Activated T-helper 17 cell treated with anti-CD3 and anti-CD28 coated beads, Interleukin-2, amount 50 U/mL, for 72 hours (primary cell): ENCODE measurements around the gene CMTM5. TPM values are rescaled to one million over a fixed set of nuclear protein-coding genes. Genes with fewer than 3 reads are reported as not detected.

ENCODE experiments used
- ATAC-seq: fragments of 150-1000 bp; cut with Tn5 transposase; replicated peaks from 2 replicates; pipeline ENCODE4 v1.10.0; 2021; ENCODE audit warnings: mild to moderate bottlenecking, moderate library complexity
- H3K27ac Mint-ChIP-seq: one replicate; pipeline ENCODE4 v1.8.0; 2022; ENCODE audit warnings: mixed read lengths
- H3K27me3 Mint-ChIP-seq: one replicate; pipeline ENCODE4 v1.8.0; 2022; ENCODE audit warnings: mixed read lengths
- H3K36me3 Mint-ChIP-seq: one replicate; pipeline ENCODE4 v1.8.0; 2022; ENCODE audit warnings: low read depth, mild to moderate bottlenecking, mixed read lengths
- H3K4me1 Mint-ChIP-seq: one replicate; pipeline ENCODE4 v1.8.0; 2022; ENCODE audit warnings: mixed read lengths
- H3K4me3 Mint-ChIP-seq: one replicate; pipeline ENCODE4 v1.8.0; 2022; ENCODE audit warnings: mild to moderate bottlenecking, mixed read lengths
- H3K9me3 Mint-ChIP-seq: one replicate; pipeline ENCODE4 v1.8.0; 2022; ENCODE audit warnings: mixed read lengths
- total RNA-seq, 2 donors: library from RNA; stranded (reverse); gene quantifications; one replicate each; pipeline ENCODE4 v1.2.3, GENCODE V29; 2022

CMTM5 gene
- total RNA-seq, 2 donors from 2014 or later: not detected

DNA sequence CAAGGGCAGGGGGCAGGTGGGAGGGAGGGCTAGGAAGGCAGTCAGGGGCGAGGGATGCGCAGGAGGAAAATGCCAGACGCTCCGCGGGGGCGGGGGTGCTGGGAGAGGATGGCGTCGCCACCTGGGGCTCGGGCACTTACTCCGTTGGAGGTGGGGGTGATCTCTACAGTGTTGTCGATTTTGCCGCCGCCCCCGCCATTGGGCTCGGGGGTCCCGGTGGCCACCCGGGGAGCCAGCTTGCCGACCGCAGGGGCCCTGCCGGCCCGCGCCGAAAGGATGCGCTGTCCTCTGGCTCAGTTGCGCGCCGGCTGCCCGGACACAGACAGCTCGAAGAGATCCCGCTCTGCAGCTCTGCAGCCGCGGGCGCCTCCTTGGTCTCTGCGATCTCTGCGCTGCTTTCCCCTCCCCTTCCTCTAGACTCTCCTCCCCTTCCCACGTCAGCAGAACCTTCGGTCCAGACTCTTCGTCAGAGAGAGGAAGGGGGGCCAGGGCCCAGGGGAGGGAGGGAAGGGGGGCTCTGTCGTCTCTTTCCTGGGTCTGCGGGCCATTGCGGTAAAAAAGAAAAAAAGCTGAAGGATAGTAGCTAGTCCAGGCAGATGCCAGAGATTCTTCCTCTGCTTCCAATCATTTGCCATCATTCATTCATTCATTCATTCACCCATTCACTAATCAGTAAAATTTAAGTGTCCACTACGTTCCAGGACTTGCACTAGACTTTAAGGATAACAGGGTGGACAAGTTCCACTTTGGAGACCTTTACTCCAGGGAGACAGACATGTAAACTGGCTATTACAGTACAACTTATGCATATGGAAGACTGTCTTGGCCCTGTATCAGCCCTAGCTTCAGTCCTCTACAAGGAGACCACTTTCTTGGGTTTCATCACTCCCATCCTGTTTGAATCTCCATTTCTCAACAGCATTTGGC, 24.1 kb upstream of the CMTM5 start, which contains the start of gene SLC22A17:
Gene SLC22A17, minus strand, starts transcription at position 382 of the 927 bp plus-strand sequence.
- peaks cover 8% of the 10 kb centered on the region for H3K4me1 Mint-ChIP-seq
- H3K4me3 Mint-ChIP-seq: peak within 1 kb of the TSS; percentile 80
- H3K9me3 Mint-ChIP-seq: no peaks in the 10 kb centered on the region
- peak; percentile 89 for ATAC-seq
- no peak within 1 kb of the TSS for H3K27ac Mint-ChIP-seq
- H3K27me3 Mint-ChIP-seq: peaks cover 31% of the 10 kb centered on the region
- H3K36me3 Mint-ChIP-seq: no peaks in the 10 kb centered on the region

- ATAC-seq: no peak
- no peak overlapping the region for H3K27ac Mint-ChIP-seq
- peaks cover 31% of the 10 kb centered on the region for H3K27me3 Mint-ChIP-seq
- H3K4me3 Mint-ChIP-seq: peak overlapping the region; percentile 80
- H3K36me3 Mint-ChIP-seq: no peaks in the 10 kb centered on the region
- peaks cover 8% of the 10 kb centered on the region for H3K4me1 Mint-ChIP-seq
- no peaks in the 10 kb centered on the region for H3K9me3 Mint-ChIP-seq
Measured at GRCh38 chr14:23353433-23353780, 23.4 kb upstream of the CMTM5 start.

DNA sequence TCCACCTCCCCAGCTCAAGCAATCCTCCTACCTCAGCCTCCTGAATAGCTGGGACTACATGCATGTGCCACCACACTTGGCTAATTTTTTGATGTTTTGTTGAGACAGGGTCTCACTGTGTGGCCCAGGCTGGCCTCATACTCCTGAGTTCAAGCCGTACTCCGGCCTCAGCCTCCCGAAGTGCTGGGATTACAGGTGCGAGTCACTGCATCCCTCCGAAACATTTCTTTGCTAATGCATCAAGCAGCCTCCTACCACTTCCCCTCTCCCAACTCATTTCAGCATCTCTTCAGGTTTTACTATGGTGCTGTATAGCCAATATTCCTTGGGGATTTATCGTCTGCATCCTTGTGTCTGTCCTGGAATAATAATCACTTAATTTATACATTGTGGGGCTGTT, 21.9 kb upstream of the CMTM5 start:
- H3K27ac Mint-ChIP-seq: no peak overlapping the region
- H3K27me3 Mint-ChIP-seq: peaks cover 31% of the 10 kb centered on the region
- H3K36me3 Mint-ChIP-seq: no peaks in the 10 kb centered on the region
- no peak for ATAC-seq
- no peak overlapping the region for H3K4me3 Mint-ChIP-seq
- H3K9me3 Mint-ChIP-seq: no peaks in the 10 kb centered on the region
- peaks cover 8% of the 10 kb centered on the region for H3K4me1 Mint-ChIP-seq

DNA sequence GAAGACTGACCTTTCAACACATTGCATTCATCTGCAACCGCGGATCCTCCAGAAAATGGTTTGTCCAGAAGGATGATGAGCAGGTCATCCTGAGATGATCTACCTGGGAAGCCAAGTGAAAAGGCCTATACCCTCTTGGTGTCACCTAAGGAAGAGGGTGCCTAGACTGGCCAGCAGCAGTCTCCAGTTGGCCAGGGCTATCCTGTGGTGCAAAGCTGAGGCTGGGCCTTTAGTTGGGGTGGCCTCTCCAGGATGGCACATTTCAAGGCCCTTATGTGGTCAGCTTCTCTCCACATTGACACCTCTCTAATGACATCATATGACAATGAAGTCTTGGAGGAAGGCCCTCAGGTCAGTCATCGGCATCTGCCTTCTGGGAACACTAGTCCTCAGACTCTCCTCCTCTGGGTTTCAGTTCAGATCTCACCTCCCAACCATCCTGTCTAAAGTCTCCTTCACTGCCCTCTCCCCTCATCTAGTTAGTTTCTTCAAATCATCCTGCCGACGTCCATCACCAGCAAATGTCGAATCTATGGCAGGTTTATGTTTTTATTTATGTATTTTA, 20.9 kb upstream of the CMTM5 start:
- no peak for ATAC-seq
- Mint-ChIP-seq H3K4me3 (no peak overlapping the region), H3K4me1 (peaks cover 8% of the 10 kb centered on the region), H3K27ac (no peak overlapping the region), H3K36me3 (no peaks in the 10 kb centered on the region), H3K27me3 (peaks cover 31% of the 10 kb centered on the region), H3K9me3 (no peaks in the 10 kb centered on the region)

DNA sequence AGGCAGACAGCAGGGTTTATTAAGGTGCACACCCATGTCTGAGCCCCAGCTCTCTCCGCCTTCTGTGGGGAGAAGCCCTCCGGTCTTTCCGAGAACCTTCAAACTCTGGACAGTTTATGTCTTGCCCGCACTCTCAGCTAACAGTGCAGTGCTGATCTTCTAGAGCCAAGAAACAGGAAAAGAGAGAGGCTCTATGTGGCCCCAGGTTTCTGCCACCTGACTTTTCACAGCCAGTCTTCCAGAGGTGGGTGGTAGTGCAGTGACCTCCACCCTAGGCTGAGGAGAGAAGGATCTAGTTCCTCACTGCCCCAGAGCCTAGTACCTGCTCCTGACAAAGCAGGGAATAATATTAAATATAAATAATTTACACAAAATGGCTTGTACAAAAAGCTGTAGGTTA, 20.2 kb upstream of the CMTM5 start:
- Mint-ChIP-seq H3K27me3 (peaks cover 28% of the 10 kb centered on the region), H3K36me3 (no peaks in the 10 kb centered on the region), H3K27ac (no peak overlapping the region), H3K4me1 (peaks cover 8% of the 10 kb centered on the region), H3K9me3 (no peaks in the 10 kb centered on the region), H3K4me3 (no peak overlapping the region)
- no peak for ATAC-seq

- peaks cover 8% of the 10 kb centered on the region for H3K4me1 Mint-ChIP-seq
- peaks cover 28% of the 10 kb centered on the region for H3K27me3 Mint-ChIP-seq
- no peaks in the 10 kb centered on the region for H3K36me3 Mint-ChIP-seq
- ATAC-seq: no peak
- H3K4me3 Mint-ChIP-seq: no peak overlapping the region
- H3K9me3 Mint-ChIP-seq: no peaks in the 10 kb centered on the region
- H3K27ac Mint-ChIP-seq: no peak overlapping the region
Measured at GRCh38 chr14:23357261-23357660, 19.6 kb upstream of the CMTM5 start.

- H3K27ac Mint-ChIP-seq: no peak overlapping the region
- H3K4me1 Mint-ChIP-seq: peaks cover 6% of the 10 kb centered on the region
- no peak for ATAC-seq
- H3K4me3 Mint-ChIP-seq: no peak overlapping the region
- H3K36me3 Mint-ChIP-seq: no peaks in the 10 kb centered on the region
- no peaks in the 10 kb centered on the region for H3K9me3 Mint-ChIP-seq
- peaks cover 26% of the 10 kb centered on the region for H3K27me3 Mint-ChIP-seq
Measured at GRCh38 chr14:23358042-23358441, 18.8 kb upstream of the CMTM5 start.

DNA sequence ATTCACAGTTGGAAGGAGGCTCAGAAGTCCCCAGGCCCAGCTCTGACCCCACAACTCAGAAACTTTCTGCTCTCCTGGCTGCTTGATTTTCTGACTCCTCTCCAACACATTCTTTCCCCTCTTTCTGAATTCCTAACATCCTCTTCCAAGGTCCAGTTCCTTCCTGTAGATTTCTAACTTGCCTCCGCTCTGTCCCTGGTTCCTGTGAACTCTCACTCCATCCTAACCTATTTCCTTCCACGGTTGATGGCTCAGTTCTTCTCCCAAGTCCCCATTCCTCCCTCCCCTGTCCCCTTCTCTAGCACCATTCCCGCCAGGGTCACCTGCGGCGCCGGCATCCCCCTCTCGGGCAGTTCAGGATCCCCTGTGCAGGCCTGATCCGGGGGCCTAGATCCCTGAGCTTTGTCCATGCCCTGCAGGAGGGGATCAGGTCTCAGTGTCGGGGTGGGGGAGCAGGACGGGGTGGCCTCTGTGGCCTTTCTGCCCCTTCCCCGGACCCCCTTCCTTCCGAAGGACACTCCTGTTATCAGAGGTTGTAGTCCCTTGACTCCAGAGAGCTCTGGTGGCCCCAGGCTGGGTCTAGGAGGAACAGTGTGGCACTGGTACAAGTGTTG, 18.2 kb upstream of the CMTM5 start:
- Mint-ChIP-seq H3K27ac (no peak overlapping the region), H3K27me3 (peaks cover 21% of the 10 kb centered on the region), H3K4me1 (no peaks in the 10 kb centered on the region), H3K36me3 (no peaks in the 10 kb centered on the region), H3K4me3 (no peak overlapping the region), H3K9me3 (no peaks in the 10 kb centered on the region)
- ATAC-seq: no peak

DNA sequence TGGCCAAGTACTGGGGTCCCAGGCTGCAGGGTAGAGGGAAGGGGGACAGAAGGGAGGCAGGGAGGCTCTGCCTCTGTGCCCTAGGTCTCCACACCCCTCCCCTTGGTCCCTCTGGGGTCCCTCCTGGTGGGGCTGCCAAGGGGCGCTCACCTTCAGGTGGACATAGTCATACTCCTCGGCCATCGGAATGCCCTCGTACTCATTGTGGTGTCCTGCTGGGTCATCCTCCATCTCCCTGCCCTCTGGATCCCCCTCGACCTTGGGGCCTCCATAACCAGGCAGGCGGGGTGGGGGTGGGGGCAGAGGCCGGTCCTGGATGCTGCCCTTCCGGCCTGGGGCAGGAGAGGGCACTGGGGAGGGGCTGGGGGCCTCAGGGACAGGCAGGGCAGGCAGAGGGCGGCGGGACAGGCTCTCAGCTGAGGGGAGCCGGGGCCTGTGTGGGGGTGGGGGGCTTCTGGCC, 17.6 kb upstream of the CMTM5 start:
- Mint-ChIP-seq H3K27me3 (peaks cover 15% of the 10 kb centered on the region), H3K27ac (no peak overlapping the region), H3K9me3 (no peaks in the 10 kb centered on the region), H3K4me3 (no peak overlapping the region), H3K4me1 (no peaks in the 10 kb centered on the region), H3K36me3 (no peaks in the 10 kb centered on the region)
- ATAC-seq: no peak

GRCh38 chr14:23359722-23360447, 17.0 kb upstream of the CMTM5 start:
- no peaks in the 10 kb centered on the region for H3K4me1 Mint-ChIP-seq
- no peak overlapping the region for H3K4me3 Mint-ChIP-seq
- H3K36me3 Mint-ChIP-seq: no peaks in the 10 kb centered on the region
- H3K9me3 Mint-ChIP-seq: no peaks in the 10 kb centered on the region
- peaks cover 19% of the 10 kb centered on the region for H3K27me3 Mint-ChIP-seq
- H3K27ac Mint-ChIP-seq: no peak overlapping the region
- ATAC-seq: no peak

DNA sequence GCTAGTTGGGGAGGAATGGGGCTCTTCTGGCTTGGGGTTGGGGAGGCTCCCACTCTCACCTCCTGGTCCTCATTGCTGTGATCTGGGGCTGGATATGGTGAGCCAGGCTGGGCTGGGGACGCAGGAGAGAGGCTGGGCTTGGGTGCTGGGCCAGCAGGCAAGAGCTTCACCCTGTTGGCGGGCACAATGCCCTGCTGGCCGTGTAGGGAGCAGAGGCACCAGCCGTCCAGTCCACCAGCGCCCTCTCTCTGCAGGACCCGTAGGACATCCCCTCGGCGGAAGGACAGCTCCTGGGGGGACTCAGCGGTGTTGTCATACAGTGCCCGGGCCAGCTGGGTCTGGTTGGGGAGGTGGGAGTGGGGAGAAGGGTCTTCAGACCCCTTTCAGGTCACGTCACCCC, 16.4 kb upstream of the CMTM5 start:
- no peaks in the 10 kb centered on the region for H3K4me1 Mint-ChIP-seq
- no peaks in the 10 kb centered on the region for H3K36me3 Mint-ChIP-seq
- no peaks in the 10 kb centered on the region for H3K9me3 Mint-ChIP-seq
- H3K27me3 Mint-ChIP-seq: peaks cover 15% of the 10 kb centered on the region
- no peak overlapping the region for H3K4me3 Mint-ChIP-seq
- peak overlapping the region; percentile 39 for H3K27ac Mint-ChIP-seq
- ATAC-seq: no peak

GRCh38 chr14:23361320-23361719, 15.5 kb upstream of the CMTM5 start:
- no peaks in the 10 kb centered on the region for H3K36me3 Mint-ChIP-seq
- peak overlapping the region; percentile 39 for H3K27ac Mint-ChIP-seq
- peaks cover 15% of the 10 kb centered on the region for H3K27me3 Mint-ChIP-seq
- no peaks in the 10 kb centered on the region for H3K4me1 Mint-ChIP-seq
- peak; percentile 71 for ATAC-seq
- no peak overlapping the region for H3K4me3 Mint-ChIP-seq
- no peaks in the 10 kb centered on the region for H3K9me3 Mint-ChIP-seq

DNA sequence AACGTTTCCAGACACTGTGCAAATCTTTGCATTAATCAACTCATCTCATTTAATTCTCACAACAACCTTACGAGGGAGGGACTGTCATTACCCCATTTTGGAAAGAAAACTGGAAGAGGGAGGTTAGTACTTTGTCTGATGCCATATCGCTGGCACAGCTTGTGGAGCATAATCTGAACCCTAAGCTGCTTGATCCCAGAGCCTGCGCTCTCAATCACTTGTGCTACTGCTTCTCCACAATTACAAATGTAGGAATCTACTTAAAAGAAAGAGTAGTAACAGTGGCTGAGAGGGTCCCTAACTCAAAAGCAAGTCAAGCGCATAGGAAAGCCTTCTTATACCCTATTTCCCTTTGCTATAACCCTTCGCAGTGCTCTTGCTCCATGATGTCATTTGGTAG, 15.1 kb upstream of the CMTM5 start:
- no peaks in the 10 kb centered on the region for H3K36me3 Mint-ChIP-seq
- H3K4me1 Mint-ChIP-seq: no peaks in the 10 kb centered on the region
- no peak overlapping the region for H3K4me3 Mint-ChIP-seq
- H3K9me3 Mint-ChIP-seq: no peaks in the 10 kb centered on the region
- peaks cover 19% of the 10 kb centered on the region for H3K27me3 Mint-ChIP-seq
- ATAC-seq: no peak
- no peak overlapping the region for H3K27ac Mint-ChIP-seq

DNA sequence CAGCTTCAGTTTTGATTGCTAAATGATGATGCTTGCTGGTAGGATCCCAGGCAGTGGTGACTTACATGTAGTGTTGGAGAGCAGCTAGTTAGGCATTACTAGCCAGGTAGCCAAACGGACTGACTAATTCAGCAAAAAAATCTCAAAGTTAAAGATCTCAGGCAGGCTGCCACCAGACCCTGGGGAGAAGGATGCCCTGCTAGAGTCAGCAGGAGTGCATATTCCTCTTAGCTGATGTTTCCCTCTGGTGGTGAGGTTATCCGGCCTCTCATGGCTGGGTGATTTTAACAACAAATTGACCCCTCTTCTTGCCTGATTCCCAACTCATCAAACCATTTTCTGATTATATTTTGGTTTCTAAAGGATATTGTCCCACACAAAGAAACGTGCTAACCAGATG, 14.6 kb upstream of the CMTM5 start:
- Mint-ChIP-seq H3K9me3 (no peaks in the 10 kb centered on the region), H3K27ac (no peak overlapping the region), H3K36me3 (no peaks in the 10 kb centered on the region), H3K4me1 (no peaks in the 10 kb centered on the region), H3K4me3 (no peak overlapping the region), H3K27me3 (peaks cover 23% of the 10 kb centered on the region)
- no peak for ATAC-seq
